ENCODE results near the gene LRMDA. TPM values are rescaled to one million over a fixed set of nuclear protein-coding genes. Genes with fewer than 3 reads are reported as not detected.

Gene LRMDA
- total RNA-seq, 1 donor from 2014 or later: 4.5 TPM

DNA sequence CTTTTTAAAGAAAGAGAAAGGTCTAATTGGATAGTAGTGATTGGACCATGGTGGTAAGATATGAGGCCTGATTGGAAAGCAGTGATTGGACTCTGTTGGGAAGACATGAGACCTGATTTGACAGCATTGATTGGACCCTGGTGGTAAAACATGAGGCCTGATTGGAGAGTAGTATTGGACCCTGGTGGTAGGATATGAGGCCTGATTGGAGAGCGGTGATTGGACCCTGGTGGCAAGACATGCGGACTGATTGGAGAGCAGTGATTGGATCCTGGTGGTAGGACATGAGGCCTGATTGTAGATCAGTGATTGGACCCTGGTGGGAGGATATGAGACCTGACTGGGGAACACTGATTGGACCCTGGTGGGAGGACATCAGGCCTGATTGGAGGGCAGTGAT, 444.3 kb downstream of the LRMDA start:
- FAIRE-seq: no peak
- DNase-seq (ENCODE audit: low spot score in 2 of 2): no peak

DNA sequence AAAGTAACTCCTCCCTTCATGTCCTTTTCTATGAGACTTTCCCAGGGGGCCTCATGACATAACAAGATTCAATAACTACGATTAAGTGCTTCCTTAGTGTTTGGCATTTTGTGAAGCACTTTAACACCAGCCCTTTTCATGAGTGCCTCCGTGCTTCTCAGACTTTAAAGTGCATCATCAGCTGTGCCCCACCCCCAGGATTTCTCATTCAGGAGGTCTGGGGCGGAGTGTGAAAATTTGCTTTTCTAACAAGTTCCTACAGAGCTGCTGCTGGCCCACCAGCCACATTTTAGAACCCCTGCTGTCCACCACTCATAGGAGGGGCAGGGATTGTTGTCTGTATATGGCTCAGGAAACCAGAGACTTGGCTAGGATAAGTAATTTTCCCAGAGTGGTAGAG, 445.3 kb downstream of the LRMDA start:
- DNase-seq (ENCODE audit: low spot score in 2 of 2): no peak
- no peak for FAIRE-seq

DNA sequence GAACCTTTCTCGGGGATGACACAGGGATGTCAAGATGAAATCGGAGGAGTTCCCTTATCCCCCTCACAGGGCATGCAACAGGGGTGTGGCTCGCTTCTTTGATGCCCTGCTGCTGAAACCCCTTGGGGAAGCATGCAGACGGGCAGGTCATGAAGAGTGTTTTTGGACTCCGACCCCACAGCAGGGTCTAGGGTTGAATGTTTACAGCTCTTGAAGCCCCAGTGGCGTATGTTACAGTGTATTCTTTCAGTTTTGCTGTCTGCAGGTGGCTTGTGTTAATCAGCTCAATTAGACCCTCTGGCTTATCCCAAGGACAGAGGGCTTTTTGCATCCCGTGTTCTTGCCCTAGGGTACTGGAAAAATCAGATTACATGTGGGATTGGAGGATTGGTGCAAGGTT, 446.5 kb downstream of the LRMDA start:
- FAIRE-seq (no peak), DNase-seq (ENCODE audit: low spot score in 2 of 2) (no peak)

DNA sequence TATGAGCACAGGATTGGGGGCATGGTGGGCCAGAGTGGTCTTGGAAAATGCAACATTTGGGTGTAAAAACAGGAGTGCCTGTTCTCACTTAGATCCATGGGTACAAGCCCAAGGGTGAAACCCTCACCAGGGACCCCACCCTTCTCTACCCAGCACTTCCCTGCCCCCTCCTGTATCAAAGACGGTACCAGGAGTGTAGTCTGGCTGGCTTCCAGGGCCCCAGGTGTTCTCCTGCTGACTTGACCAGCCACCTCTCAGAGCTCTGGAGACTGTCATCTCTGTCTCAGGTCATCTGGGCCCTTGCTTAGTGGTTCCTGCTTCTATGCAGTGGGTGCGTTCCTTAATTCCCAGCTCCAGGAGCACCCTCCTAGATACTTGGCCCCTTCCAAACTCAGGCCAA, 447.2 kb downstream of the LRMDA start:
- no peak for DNase-seq (ENCODE audit: low spot score in 2 of 2)
- FAIRE-seq: no peak

DNA sequence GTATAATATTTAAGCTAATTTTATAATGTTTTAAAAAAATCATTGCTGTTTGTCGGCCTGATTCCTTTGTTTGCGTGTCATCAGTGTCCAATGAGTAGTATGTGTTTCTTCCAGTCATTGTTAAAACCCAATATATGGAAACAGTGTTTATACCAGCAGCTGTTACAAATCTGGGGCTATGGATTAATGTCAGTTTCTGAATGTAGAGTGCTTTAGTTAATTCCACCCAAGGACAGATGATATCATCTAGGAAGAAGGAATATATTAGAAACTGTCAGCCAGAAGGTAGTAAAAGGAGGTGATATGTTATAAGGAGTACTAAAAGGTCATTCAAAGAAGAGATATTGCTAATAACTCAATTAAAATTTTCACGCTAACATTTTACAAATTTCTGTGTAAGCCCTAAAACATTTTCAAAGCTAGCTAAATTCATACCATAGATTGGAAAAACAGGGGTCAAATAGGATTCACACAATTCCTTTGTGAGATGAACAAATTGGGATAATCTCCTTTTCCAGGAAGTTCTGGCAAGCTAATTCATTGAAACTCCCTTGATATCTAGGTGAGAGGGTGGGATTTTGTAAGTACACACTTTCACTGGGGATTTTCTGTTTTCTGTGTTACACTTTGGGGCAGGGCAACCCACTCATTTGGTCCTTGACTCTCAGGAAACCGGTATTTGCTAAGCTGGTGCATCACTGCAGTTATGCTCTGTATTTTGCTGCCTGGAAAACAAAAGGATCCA, 448.8 kb downstream of the LRMDA start:
- FAIRE-seq (no peak), DNase-seq (ENCODE audit: low spot score in 2 of 2) (no peak)

GRCh38 chr10:75883081-75884072, 452.0 kb downstream of the LRMDA start:
- DNase-seq (ENCODE audit: low spot score in 2 of 2) (no peak), FAIRE-seq (no peak)

GRCh38 chr10:75884808-75885207, 453.4 kb downstream of the LRMDA start:
- DNase-seq (ENCODE audit: low spot score in 2 of 2) (no peak), FAIRE-seq (no peak)

- DNase-seq (ENCODE audit: low spot score in 2 of 2) (no peak), FAIRE-seq (no peak)
Observed at GRCh38 chr10:75887369-75887768, 455.9 kb downstream of the LRMDA start.

GRCh38 chr10:75887992-75888680, 456.7 kb downstream of the LRMDA start:
- FAIRE-seq (no peak), DNase-seq (ENCODE audit: low spot score in 2 of 2) (no peak)

DNA sequence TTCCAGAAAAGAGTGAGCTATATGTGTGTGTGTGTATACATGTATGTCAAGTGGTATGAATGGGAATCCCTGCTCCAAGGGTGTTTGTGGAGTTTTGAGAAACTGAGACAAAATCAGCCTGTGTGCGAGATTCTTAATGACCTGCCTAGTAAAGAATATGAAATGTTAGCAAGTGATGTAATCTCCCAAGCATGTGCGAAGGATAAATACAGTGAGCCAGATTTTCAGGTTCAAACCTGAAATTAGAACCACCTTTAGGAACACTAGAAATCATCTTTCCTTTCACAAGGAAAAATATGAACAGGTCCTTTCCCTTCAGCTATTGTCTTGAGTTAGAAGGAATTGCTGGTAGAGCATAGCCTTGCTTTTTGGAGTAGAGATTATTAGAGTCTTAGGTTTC, 457.6 kb downstream of the LRMDA start:
- FAIRE-seq: no peak

GRCh38 chr10:75894761-75895160, 463.3 kb downstream of the LRMDA start:
- no peak for DNase-seq (ENCODE audit: low spot score in 2 of 2)
- no peak for FAIRE-seq

More for the DNA sequence above, 457.6 kb downstream of the LRMDA start:
- no peak for DNase-seq (ENCODE audit: low spot score in 2 of 2)

DNA sequence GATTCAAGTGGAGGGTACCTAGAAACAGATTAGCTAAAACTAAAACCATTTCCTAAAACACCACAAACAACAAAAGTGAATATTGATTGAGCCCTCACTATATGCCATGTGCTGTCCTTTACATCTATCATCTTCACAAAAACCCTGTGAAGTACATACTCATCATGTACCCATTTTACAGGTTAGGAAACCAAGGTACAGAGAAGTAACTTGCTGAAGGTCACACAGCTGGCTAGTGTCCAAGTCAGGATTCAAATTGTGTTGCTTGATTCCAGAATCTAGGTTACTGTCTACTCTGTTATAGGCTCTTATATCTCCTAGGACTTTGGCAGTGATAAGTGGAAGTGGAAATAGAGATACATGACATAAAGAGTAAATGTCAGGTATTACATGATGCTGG, 463.8 kb downstream of the LRMDA start:
- DNase-seq (ENCODE audit: low spot score in 2 of 2) (no peak), FAIRE-seq (no peak)

DNA sequence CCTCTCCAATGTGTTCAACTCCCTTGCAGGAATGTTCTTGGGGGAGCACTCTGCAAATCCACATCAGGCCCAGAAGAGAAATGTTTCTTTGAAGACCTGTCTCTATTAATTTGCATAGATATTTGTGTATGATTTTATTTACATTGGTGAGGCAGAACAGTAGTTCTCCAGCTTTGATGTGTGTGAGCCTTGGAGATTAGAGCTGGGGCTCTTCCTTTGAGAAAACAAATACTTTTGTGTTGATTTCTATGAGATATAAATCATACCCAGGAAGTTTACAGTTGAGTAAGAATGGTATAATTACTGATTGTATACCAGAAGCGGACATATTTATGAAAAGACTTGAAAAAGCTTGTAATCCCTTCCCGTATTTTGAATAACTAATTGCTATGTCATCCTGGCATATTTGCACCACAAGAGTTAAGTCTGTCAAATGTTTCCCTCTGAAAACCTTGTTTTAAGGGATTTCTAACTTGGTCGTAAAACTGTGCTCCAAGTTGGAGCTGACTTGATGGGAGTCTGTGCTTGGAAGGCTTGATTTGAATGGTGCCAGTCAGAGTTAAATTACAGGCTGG, 468.5 kb downstream of the LRMDA start:
- FAIRE-seq (no peak), DNase-seq (ENCODE audit: low spot score in 2 of 2) (no peak)

- DNase-seq (ENCODE audit: low spot score in 2 of 2) (no peak), FAIRE-seq (no peak)
Observed at GRCh38 chr10:75902816-75903215, 471.4 kb downstream of the LRMDA start.

GRCh38 chr10:75904499-75905283, 473.3 kb downstream of the LRMDA start:
- FAIRE-seq (no peak), DNase-seq (ENCODE audit: low spot score in 2 of 2) (no peak)

GRCh38 chr10:75905490-75905889, 474.1 kb downstream of the LRMDA start:
- no peak for DNase-seq (ENCODE audit: low spot score in 2 of 2)
- no peak for FAIRE-seq

- DNase-seq (ENCODE audit: low spot score in 2 of 2) (no peak), FAIRE-seq (no peak)
Observed at GRCh38 chr10:75910032-75910431, 478.6 kb downstream of the LRMDA start.

GRCh38 chr10:75911426-75911825, 480.0 kb downstream of the LRMDA start:
- no peak for FAIRE-seq
- DNase-seq (ENCODE audit: low spot score in 2 of 2): no peak

DNA sequence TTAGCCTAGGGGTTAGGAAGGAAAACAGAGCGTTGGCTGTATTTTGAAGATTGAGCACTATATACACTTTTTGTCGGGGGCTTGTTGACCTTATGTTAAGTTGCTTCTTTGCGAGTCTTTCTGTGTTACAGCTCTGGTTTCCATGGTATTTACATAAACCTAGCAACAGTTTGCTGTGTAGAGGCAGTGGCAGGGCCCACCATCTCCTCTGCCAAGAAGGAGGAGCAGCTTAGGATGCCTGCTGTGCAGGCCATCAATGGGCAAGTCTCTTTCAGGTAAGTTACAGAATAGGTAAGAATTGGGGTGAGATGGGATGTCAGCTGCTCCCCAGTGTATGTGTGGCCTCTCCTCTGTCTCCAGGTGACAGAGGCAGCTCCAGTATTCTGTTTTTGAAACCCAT, 485.5 kb downstream of the LRMDA start:
- DNase-seq (ENCODE audit: low spot score in 2 of 2): no peak
- FAIRE-seq: no peak

DNA sequence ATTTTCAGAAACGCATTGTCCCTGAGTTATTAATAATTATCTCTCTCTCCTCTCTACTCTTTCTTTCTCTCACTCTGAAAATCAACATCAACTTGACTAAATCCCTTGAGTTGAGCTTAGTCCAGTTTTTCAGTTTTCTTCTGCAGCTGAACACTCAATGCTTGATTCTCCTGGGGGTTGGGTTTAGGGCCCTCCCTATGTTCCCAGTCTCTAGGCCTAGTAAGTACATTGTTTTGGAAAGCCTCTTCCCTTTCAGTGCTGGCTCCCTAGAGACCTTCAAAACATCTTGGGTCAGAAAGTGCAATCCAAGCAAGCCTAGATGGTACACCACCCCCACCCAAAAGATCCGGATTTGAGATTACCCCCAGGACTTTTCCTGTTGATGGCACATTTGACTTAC, 488.5 kb downstream of the LRMDA start:
- FAIRE-seq: no peak
- DNase-seq (ENCODE audit: low spot score in 2 of 2): no peak
